HG03378 (cell line): ENCODE results near the gene CRYBB1.

Experiments used
- ATAC-seq: cut with Tn5 transposase; IDR thresholded peaks from one replicate; pipeline ENCODE4 v1.9.1; 2021; ENCODE audit warnings: mild to moderate bottlenecking, moderate library complexity; ENCODE audit not compliant: unreplicated experiment

CRYBB1 gene

DNA sequence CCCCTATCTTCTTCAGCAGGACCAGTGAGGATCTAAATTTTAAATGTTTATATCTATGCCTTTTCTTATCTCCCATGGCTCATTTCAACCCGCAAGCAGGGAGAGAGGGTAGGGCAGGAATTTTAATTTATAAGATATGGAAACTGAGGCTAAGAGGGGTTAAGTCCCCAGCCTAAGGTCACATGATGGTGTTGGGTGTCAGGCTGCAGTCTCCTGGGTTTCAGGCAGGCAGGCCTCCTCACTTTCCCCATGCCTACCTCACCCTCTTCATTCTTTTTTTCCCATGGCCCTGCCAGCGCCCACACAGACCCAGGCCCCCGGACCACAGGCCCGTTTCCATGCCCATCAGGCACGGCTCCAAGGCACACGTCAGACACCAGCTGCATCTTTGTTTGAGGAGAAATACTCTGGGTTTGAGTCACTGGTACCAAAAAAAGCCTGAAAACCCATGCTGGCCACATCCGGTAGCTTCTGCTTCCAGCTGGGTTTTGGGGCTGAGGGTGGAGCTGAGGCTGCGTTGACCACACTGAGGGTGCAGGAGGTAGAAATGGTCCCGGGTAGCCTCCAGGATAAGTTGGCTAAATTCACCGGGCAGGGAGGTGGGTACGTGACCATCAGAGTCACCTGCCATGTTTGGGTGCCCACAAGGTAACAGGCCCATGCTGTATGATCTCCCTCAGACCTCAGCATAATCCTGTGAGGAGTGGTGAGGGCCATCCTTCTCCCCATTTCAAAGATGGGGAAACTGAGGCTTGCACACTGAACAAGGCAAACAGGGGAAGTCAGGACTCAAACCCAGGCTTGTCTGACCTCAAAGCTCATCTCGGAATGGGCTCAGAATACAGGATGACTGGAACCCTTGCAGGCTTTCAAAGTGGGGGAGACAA lies 7.5 kb downstream of the CRYBB1 start:
- ATAC-seq = peak; percentile 72

GRCh38 chr22:26609287-26609686 lies 8.5 kb downstream of the CRYBB1 start:
- ATAC-seq = no peak

GRCh38 chr22:26608129-26608528 lies 9.7 kb downstream of the CRYBB1 start:
- no peak for ATAC-seq

DNA sequence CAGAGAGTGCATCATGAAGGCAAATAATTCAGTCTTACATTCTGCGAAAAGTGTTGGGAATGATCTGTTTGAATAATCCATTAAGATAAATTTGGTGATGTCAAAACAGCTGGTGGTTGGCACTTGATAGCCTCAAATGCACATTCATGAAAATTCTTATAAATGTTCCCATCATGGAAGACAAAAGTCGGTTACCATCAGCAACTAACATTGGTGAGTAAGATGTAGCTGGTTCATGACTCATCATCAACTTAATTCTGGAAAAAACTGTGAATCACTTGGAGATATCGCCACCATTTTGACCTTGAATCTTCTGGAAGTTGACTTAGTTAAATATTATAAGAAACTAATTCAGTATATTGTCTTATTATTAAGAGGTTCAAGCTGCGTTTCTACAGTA lies 11.2 kb downstream of the CRYBB1 start:
- no peak for ATAC-seq

DNA sequence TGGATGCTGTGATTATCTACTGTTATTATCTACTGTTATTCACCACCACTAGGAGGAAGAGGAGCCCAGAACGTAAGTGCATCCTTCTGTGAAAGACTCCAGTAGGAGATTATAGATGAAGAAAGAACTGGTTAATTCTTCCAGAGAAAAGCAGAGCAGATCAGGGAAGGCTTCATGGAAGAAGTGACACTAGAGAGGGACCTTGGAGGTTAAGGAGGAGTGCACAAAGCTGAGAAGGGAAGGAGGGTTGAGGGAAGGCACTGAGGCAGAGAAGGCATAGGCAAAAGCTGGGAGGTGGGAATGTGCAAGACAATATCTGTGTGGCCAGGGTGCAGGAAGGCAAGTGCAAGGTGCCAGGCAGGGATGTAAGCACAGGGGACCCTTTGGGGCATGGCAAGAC lies 13.5 kb downstream of the CRYBB1 start:
- no peak for ATAC-seq

DNA sequence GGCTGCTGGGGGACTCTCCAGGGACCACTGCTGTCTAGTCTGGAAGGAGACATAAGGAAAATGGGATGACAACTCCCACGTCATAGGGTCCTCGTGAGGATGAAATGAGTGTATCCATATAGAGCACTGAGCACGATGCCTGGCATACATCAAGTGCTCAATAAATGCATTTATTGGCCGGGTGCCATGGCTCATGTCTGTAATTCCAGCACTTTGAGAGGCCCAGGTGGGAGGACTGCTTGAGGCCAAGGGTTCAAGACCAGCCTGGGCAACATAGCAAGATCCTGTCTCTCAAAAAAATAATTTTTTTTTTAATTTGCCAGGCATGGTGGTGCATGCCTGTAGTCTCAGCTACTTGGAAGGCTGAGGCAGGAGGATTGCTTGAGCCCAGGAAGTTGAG lies 15.7 kb downstream of the CRYBB1 start:
- ATAC-seq = no peak

GRCh38 chr22:26601726-26602125 lies 16.1 kb downstream of the CRYBB1 start:
- no peak for ATAC-seq

DNA sequence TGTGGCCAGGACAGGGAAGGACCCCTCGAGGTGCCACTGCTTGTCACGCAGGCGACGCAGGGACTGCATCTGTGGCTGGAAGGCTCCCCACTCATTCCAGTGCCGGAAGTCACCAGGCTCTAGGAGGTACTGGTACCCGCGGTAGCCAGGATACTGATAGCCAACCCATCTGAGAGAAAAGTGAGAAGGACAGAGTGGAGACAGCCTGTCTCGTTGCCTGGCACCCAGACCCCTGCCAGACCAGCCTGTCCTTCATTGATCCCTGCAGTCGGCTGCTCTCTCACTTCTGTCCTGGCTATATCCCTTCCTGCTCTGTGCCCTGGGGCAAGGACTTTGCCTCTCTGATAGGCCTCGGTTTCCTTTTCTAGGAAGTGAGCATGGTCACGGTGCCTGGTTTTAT lies 18.3 kb downstream of the CRYBB1 start:
- ATAC-seq = no peak

DNA sequence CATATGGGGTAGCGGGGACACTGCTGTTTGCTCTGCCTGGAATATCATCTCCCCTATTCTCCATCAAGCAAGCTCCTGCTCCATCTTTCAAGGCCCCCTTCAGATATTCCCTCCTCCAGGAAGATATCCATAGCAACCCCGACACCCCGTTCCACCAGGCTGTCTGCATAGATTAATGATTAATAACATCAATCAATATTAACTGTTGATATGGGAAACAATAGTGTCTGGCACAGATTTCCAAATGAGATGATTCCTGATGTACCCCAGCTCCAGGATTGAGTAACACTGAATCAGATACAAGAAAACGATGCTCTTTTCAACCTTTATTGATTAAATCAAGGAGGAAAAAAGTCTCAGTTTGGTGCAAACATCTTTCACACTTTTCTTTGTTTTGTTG lies 20.3 kb downstream of the CRYBB1 start:
- ATAC-seq = no peak

DNA sequence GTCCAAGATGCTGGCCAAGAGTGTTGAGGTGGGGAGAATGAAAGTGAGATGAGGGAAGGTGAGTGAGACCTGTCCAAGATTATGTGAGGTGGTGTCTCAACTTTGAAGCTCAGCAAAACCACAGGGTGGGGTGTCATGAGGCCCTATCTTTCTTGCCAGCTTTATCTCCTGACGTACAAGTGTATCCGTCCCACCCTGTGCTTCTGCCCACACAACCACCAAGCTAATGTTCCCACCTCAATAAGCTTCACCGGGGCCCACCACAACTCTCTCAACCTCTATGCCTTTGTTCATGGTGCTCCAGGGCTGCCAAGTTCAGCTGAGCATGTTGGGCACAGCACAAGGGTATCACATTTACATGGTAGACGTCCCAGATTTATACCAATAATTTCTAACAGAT lies 20.8 kb downstream of the CRYBB1 start:
- ATAC-seq = no peak

- no peak for ATAC-seq
These were observed 24.1 kb downstream of the CRYBB1 start for GRCh38 chr22:26593763-26594162.

DNA sequence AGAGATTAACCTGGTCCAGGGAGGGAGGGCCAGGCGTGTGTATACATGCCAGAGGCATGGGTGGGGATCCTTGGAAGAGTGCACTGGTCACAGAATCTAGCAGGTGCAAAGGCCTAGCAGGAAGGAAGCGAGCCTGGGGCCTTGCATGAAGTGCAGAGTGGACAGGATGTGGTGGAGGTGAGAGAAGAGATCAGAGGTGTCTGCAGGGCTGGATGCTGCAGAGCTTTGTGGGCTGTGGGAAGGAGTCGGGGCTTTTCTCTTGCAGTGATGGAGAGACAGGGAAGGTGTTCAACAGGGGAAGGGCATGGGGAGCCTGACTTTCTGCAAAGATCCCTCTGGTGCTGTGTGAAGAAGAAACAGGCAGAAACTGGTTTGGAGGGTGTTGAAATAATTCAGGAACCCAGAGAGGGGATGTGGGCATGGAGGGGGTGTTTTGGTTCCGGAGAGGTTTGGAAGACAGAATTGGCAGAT lies 25.4 kb downstream of the CRYBB1 start:
- no peak for ATAC-seq

GRCh38 chr22:26589845-26590736 lies 27.7 kb downstream of the CRYBB1 start, which contains the start of gene TPST2:
Gene TPST2, minus strand, starts transcription at chr22:26590132. Its CDS starts 48,502 bp downstream, at chr22:26541630.
- ATAC-seq = no peak

DNA sequence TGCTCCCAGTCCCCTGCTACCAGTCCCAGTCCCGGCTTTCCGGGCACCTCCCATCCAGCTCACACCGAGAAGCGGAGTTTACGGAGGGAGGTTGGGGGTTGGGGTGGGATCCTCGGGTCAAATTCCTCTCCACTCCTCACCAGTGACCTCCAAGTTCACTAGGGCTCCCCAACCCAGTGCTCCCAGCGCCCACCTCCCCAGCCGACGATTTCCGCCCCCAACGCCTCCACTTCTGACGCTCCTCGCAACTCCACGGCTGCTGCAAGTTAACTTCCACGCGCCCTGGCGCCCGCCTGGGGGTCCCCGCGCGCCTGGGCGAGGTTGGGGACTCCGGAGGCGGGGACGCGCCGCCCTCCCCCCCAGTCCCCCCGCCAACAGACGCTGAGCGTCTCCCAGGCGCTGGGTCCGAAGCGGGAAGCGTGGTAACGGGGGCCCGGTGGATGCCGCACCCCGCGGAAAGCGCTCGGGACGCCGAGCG lies 28.4 kb downstream of the CRYBB1 start:
- ATAC-seq = no peak

DNA sequence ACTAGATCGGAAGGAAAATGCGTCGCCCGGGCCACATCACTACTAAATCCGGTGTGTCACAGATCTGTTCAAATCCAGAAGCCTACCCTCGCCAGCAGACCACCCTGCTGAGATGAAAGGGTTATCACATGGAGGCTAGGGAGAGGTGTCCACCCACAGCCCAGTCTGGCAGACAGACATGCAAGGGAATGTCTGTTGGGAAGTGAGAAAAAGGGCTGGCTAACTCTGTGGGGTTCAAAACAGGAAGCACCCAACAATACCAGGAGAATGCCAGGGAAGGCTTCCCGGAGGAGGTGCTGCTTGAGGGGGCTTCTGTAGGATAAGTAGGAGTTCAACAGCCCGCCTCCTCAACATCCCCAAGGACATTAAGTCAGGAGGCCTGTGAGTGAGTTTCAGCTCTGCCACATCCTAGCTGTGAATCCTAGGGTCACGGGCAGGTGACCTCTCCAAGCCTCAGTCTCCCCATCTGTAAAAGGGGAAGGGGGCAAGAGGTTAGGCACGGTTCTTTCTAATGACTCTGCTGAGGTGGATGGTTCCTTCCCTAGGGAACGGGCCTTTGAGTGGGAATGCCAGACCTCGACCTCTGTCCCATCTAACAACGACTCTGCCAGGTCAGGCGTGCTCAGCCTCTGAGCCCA lies 29.0 kb downstream of the CRYBB1 start:
- no peak for ATAC-seq

DNA sequence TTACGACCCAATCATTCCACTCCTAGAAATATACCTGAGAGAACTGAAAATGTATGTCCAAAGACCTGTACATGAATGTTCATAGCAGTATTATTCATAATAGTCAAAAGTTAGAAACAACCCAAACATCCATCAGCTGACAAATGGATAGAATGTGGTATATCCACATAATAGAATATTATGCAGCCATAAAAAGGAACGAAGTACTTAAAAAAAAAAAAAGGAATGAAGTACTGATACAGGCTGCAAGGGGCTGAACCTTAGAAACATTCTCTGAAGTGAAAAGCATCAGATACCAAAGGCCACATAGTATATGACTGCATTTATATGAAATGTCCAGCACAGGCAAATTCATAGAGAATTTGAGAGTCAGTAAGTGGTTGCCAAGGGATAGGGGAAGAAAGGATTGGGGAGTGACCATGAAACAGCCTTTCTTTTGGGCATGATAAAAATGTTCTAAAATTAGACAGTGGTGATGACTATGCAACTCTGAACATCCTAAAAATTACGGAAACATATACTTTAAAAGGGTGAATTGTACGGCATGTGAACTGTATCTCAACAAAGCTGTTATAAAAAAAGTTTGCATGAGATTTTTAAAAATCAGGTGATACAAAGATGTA lies 29.7 kb downstream of the CRYBB1 start:
- ATAC-seq = no peak

- no peak for ATAC-seq
These were observed 31.1 kb downstream of the CRYBB1 start for GRCh38 chr22:26586556-26587325.

DNA sequence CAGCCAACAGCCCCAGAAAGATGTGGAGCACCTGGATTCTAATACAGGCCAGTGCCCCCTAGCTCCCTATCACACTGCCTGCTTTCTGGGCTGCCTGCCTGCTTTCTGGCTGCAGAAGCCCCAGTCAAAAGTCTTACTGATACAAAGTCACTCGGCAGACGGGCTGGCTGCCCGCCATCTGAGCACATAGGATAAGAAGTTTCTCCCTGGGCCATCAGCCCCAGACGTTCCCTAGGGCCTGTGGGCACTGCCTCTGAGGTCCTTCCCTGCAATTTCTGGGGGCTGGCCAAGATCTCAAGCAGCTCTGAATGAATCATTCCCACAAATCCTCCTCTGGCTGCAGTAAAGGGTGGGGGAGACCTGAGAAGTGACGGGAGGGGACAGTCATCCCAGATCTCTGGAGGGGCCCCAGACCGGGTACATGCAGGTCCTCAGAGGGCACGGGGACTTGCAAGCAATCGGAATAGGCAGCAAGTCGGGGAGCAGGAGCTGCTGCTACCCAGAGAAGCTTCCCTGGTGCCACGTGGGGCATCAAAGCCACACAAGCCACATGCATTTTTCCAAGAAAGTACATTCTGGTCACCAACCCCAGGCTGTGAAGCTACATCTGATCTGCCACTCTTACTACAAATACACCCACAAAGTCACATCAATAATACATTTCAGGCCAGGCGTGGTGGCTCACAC lies 32.6 kb downstream of the CRYBB1 start:
- no peak for ATAC-seq

DNA sequence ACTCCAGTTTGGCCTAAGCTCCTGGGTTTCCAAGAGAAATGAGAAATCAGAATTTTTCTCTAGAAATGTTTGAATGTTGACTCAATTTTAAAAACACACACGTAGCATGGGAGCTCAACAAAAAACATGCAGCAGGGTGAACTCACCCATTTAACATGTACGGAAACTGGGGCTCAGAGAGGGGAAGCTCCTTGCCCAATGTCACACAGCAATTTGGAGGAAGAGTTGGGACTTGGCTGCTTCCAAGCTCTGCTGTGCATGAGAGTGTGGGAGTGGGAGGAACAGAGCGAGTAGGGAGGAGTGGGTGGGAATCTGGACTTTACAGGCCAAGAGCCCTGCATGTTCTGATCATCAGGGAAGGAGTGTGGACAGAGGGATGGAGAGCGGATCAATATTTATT lies 33.8 kb downstream of the CRYBB1 start:
- ATAC-seq = no peak
